Measurements from ENCODE around the gene ZNF426.

GRCh38 chr19:9565900-9566705, 27.7 kb upstream of the ZNF426 start:
- TF ChIP-seq POLR2A (IDR thresholded peaks at IDR 0.05), result no peak
- TF ChIP-seq, protein P1, sequence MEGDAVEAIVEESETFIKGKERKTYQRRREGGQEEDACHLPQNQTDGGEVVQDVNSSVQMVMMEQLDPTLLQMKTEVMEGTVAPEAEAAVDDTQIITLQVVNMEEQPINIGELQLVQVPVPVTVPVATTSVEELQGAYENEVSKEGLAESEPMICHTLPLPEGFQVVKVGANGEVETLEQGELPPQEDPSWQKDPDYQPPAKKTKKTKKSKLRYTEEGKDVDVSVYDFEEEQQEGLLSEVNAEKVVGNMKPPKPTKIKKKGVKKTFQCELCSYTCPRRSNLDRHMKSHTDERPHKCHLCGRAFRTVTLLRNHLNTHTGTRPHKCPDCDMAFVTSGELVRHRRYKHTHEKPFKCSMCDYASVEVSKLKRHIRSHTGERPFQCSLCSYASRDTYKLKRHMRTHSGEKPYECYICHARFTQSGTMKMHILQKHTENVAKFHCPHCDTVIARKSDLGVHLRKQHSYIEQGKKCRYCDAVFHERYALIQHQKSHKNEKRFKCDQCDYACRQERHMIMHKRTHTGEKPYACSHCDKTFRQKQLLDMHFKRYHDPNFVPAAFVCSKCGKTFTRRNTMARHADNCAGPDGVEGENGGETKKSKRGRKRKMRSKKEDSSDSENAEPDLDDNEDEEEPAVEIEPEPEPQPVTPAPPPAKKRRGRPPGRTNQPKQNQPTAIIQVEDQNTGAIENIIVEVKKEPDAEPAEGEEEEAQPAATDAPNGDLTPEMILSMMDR (IDR thresholded peaks at IDR 0.05), result no peak
